Tibial nerve (tissue), 4 donors: ENCODE data around the gene COQ5. TPM values are rescaled to one million over a fixed set of nuclear protein-coding genes. Genes with fewer than 3 reads are reported as not detected.

Source experiments
- DNase-seq, 2 donors: peaks; one replicate each; pipeline ENCODE4 v3.0.0-alpha.2; 2019; ENCODE audit warnings: low spot score in 2 of 2
- H3K27ac ChIP-seq, 4 donors: fragments of 200-600 bp; sonication (generic) in 3 of 4; one replicate each; pipeline ENCODE4 v1.5.1; 2017 to 2019; ENCODE audit warnings: mild to moderate bottlenecking in 1 of 4
- H3K27me3 ChIP-seq, 2 donors: fragments of 200-600 bp; sonication (generic) in 1 of 2; one replicate each; pipeline versions ENCODE4 v1.5.1 to v1.6.0; 2017 to 2019
- H3K36me3 ChIP-seq, 3 donors: fragments of 200-600 bp; sonication (generic); one replicate each; pipeline ENCODE4 v1.5.1; 2018 to 2019
- H3K4me1 ChIP-seq, 4 donors: fragments of 200-600 bp; sonication (generic) in 3 of 4; one replicate each; pipeline ENCODE4 v1.5.1; 2017 to 2019
- H3K4me3 ChIP-seq, 4 donors: fragments of 200-600 bp; sonication (generic) in 3 of 4; one replicate each; pipeline ENCODE4 v1.5.1; 2017 to 2019; ENCODE audit warnings: mild to moderate bottlenecking in 1 of 4, moderate library complexity in 1 of 4
- H3K9me3 ChIP-seq, 4 donors: fragments of 200-600 bp; sonication (generic) in 3 of 4; one replicate each; pipeline ENCODE4 v1.5.1; 2017 to 2019
- CTCF ChIP-seq, 5 experiments: fragments of 200-600 bp in 3 of 5; fragments of 450-650 bp in 2 of 5; sonication (generic) in 3 of 5; IDR thresholded peaks; one replicate each; pipeline ENCODE4 v1.5.1; 2016 to 2019; ENCODE audit warnings: antibody characterized with exemption in 5 of 5, mild to moderate bottlenecking in 3 of 5, moderate library complexity in 2 of 5
- EP300 ChIP-seq, 2 donors: sonication (generic); formaldehyde crosslinking; IDR thresholded peaks; one replicate each; pipeline ENCODE4 v1.6.1; 2017; ENCODE audit warnings: antibody characterized with exemption in 2 of 2, mild to moderate bottlenecking in 1 of 2
- POLR2A ChIP-seq, 2 donors: fragments of 450-650 bp; IDR thresholded peaks; one replicate each; pipeline ENCODE4 v1.6.1; 2017; ENCODE audit warnings: antibody characterized with exemption in 2 of 2, mild to moderate bottlenecking in 2 of 2, moderate library complexity in 2 of 2
- WGBS, 2 donors: methylation state at CpG; one replicate each; pipeline ENCODE4 v1.1.5; 2018; 5-methylcytosine and 5-hydroxymethylcytosine counted together
- total RNA-seq, 4 donors: library from RNA; depleted of rRNA; stranded (reverse); fragments of >200 nt; gene quantifications; one replicate each; pipeline ENCODE4 v1.1.0, GENCODE V29; 2016

Gene COQ5
- total RNA-seq, 4 donors from 2014 or later: 21.6 to 23.7 (median 23.4) TPM

- Histone ChIP-seq H3K4me3 (peak overlapping the region; percentile 85 to 93 (median 88)), H3K36me3 (peaks cover 0 to 30% (median 4%) of the 10 kb centered on the region in 3 donors), H3K27me3 (no peaks in the 10 kb centered on the region), H3K27ac (peak overlapping the region; percentile 87 to 94 (median 92)), H3K9me3 (no peaks in the 10 kb centered on the region), H3K4me1 (peaks cover 3 to 34% (median 19%) of the 10 kb centered on the region in 4 donors)
- peak; percentile 54 to 59 for DNase-seq
- TF ChIP-seq CTCF (IDR thresholded peaks at IDR 0.05) (no peak), EP300 (IDR thresholded peaks at IDR 0.05) (no peak), POLR2A (IDR thresholded peaks at IDR 0.05) (no peak)
- 0 to 1% methylated on average over 45 to 47 of the region's 47 CpGs for whole genome bisulfite sequencing, 2 donors
Measured at GRCh38 chr12:120496413-120497340, 32.3 kb downstream of the COQ5 start.

GRCh38 chr12:120495731-120496412 is 33.1 kb downstream of the COQ5 start, which contains the start of gene DYNLL1:
DYNLL1 (plus strand) TSS chr12:120496113; CDS start chr12:120496422, 309 bp downstream.
- DNase-seq: peak; percentile 96 to 98
- peaks cover 3 to 34% (median 19%) of the 10 kb centered on the region in 4 donors for H3K4me1 ChIP-seq
- TF ChIP-seq EP300 (IDR thresholded peaks at IDR 0.05): peak; percentile 97 to 98
- TF ChIP-seq CTCF (IDR thresholded peaks at IDR 0.05): peak in 3 of 5 experiments; percentile 19 to 58 (median 40)
- TF ChIP-seq POLR2A (IDR thresholded peaks at IDR 0.05): peak; percentile 80 to 89
- H3K9me3 ChIP-seq: no peaks in the 10 kb centered on the region
- no peaks in the 10 kb centered on the region for H3K27me3 ChIP-seq
- peak within 1 kb of the TSS; percentile 85 to 93 (median 88) for H3K4me3 ChIP-seq
- peaks cover 0 to 32% (median 4%) of the 10 kb centered on the region in 3 donors for H3K36me3 ChIP-seq
- peak within 1 kb of the TSS; percentile 87 to 94 (median 92) for H3K27ac ChIP-seq
- WGBS, 2 donors: 2 to 3% methylated on average over 29 to 53 of the region's 53 CpGs

GRCh38 chr12:120495186-120495730 is 33.7 kb downstream of the COQ5 start:
- Histone ChIP-seq H3K27me3 (no peaks in the 10 kb centered on the region), H3K36me3 (peaks cover 0 to 31% (median 4%) of the 10 kb centered on the region in 3 donors), H3K9me3 (no peaks in the 10 kb centered on the region), H3K4me3 (peak overlapping the region; percentile 85 to 93 (median 88)), H3K4me1 (peaks cover 3 to 31% (median 19%) of the 10 kb centered on the region in 4 donors), H3K27ac (peak overlapping the region in 3 of 4 donors; percentile 87 to 94 (median 93))
- DNase-seq: no peak
- no peak for TF ChIP-seq POLR2A (IDR thresholded peaks at IDR 0.05)
- WGBS, 2 donors: 23 to 29% methylated on average over 17 of the region's 17 CpGs

- Histone ChIP-seq H3K27ac (no peak overlapping the region), H3K4me3 (no peak overlapping the region), H3K36me3 (peaks cover 0 to 19% (median 0%) of the 10 kb centered on the region in 3 donors), H3K27me3 (no peaks in the 10 kb centered on the region), H3K9me3 (no peaks in the 10 kb centered on the region), H3K4me1 (peaks cover 0 to 6% (median 2%) of the 10 kb centered on the region in 4 donors)
- TF ChIP-seq EP300 (IDR thresholded peaks at IDR 0.05) (no peak), CTCF (IDR thresholded peaks at IDR 0.05) (no peak), POLR2A (IDR thresholded peaks at IDR 0.05) (no peak)
- no peak for DNase-seq
- WGBS, 2 donors: 74 to 77% methylated on average over 2 of the region's 2 CpGs
Measured at GRCh38 chr12:120490833-120491512, 38.0 kb downstream of the COQ5 start.

- Histone ChIP-seq H3K4me1 (peaks cover 0 to 6% (median 2%) of the 10 kb centered on the region in 4 donors), H3K36me3 (peaks cover 0 to 19% (median 0%) of the 10 kb centered on the region in 3 donors), H3K9me3 (no peaks in the 10 kb centered on the region), H3K27me3 (no peaks in the 10 kb centered on the region), H3K4me3 (no peak overlapping the region), H3K27ac (no peak overlapping the region)
- no peak for TF ChIP-seq POLR2A (IDR thresholded peaks at IDR 0.05)
- TF ChIP-seq CTCF (IDR thresholded peaks at IDR 0.05): no peak
- no peak for TF ChIP-seq EP300 (IDR thresholded peaks at IDR 0.05)
- no peak for DNase-seq
- 89 to 93% methylated on average over 5 of the region's 5 CpGs for WGBS, 2 donors
Measured at GRCh38 chr12:120490325-120490724, 38.6 kb downstream of the COQ5 start.
